Effector CD8-positive, alpha-beta T cell (primary cell): ENCODE data around the gene FFAR1.

Source experiments
- DNase-seq: peaks from one replicate; lab custom pipeline; 2025; lab: John Stamatoyannopoulos, UW

The FFAR1 gene

GRCh38 chr19:35389192-35389861 lies 41.6 kb downstream of the FFAR1 start:
- DNase-seq: no peak

- DNase-seq: no peak
These were observed 45.3 kb downstream of the FFAR1 start for GRCh38 chr19:35392742-35393715.

GRCh38 chr19:35395382-35396199 lies 47.9 kb downstream of the FFAR1 start:
- DNase-seq: no peak

- DNase-seq: no peak
These were observed 48.7 kb downstream of the FFAR1 start for GRCh38 chr19:35396240-35396885.

- DNase-seq: no peak
These were observed 49.4 kb downstream of the FFAR1 start for GRCh38 chr19:35397064-35397463.
